ENCODE measurements around the gene B4GALT3.

B4GALT3 gene

DNA sequence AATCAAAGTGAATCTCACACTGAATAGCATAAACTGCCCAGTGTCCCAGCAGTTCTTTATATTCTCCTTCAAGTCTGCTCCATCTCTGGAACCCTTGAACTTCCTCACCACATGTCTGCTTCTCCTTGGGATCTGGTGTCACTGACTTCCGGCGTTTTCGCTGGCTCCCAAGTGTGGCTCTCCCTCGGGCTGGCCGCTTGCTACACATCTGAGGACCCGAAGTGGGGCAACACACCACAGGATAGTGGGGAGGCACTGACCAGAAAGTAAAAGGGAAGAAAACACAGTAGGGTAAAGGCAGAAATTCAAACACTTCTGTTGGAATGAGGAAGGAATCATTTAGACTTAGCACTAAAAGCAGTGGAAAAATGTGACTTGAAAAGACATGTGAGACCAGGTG lies 54.3 kb downstream of the B4GALT3 start:
- no peak for DNase-seq (ENCODE audit: low spot score)

DNA sequence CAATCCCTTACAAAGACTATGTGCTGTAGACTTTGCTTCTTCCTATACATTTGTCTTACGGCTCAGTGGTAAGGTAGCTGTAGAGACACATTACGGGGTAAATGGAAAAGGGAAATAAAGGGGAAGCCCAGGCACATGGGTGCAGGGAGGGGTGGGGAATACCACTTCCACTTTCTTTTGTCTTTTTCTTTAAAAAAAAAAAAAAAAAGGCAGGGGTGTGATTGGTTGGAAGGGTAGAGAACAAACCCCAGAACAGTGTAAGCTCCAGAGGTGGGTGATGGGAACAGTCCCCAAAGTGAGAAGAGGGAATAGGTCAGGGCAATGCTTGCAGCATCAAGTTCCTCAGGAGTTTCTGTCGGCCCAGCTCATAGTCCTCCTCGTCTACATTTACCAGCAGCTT lies 55.5 kb downstream of the B4GALT3 start:
- DNase-seq (ENCODE audit: low spot score), result no peak
